ENCODE data around the gene ERN1. TPM values are rescaled to one million over a fixed set of nuclear protein-coding genes. Genes with fewer than 3 reads are reported as not detected.

ERN1 gene
- total and polyA plus RNA-seq, 2 of the 8 experiments (the other 6 are each of a cell fraction or from before 2014, with no cell fraction given): 1.8 to 3.9 TPM

DNA sequence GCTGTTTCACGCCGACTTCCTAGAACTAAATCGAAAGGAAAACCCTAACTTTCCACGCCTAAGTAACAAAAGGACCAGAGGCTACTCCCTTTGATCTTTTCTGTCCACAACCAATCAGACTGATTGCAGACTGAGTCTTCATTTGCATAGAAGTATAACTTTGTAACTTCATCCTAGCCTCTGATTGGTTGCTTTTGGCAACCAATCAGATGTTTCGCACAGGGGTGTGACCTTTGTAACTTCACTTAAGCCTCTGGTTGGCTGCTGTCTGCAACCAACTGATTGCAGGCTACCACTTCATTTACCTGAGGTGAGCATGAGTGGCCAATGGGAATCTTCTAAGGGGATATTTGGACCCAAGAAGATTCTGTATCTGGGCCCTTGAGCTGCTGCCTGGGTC is 92.1 kb downstream of the ERN1 start:
- Histone ChIP-seq H4K91ac (replicated peaks; ENCODE audit: insufficient read length, low read length) (no peak overlapping the region), H3K4ac (replicated peaks; ENCODE audit: insufficient read length, low read depth, low read length) (no peak overlapping the region), H3K9ac (replicated peaks in 1 of 4; ENCODE audit: extremely low read depth in 1 of 4, low read depth in 3 of 4, low read length in 3 of 4) (no peak overlapping the region), H4K5ac (ENCODE audit: insufficient read length, low read depth, low read length) (no peak overlapping the region), H3K27me3 (replicated peaks in 1 of 4; ENCODE audit: control insufficient read depth in 3 of 4, extremely low read depth in 1 of 4, insufficient read depth in 3 of 4, low read length in 3 of 4) (no peaks in the 10 kb centered on the region), H4K20me1 (replicated peaks in 1 of 2; ENCODE audit: control insufficient read depth in 1 of 2, insufficient read depth in 2 of 2, low read length in 2 of 2) (no peaks in the 10 kb centered on the region), H3K79me1 (ENCODE audit: low read depth, low read length) (no peaks in the 10 kb centered on the region; the same call in 1 of the 2 replicates), H2AK5ac (ENCODE audit: low read depth, low read length) (no peak overlapping the region), H3K4me2 (ENCODE audit: insufficient read depth in 1 of 2, low read depth in 2 of 2, low read length in 2 of 2) (no peak overlapping the region), H3K4me3 (ENCODE audit: extremely low read depth in 1 of 4, insufficient read depth in 2 of 4, low read depth in 3 of 4, low read length in 4 of 4) (no peak overlapping the region), H2BK120ac (replicated peaks; ENCODE audit: low read depth, low read length) (no peak overlapping the region), H2BK5ac (ENCODE audit: low read depth, low read length) (no peak overlapping the region), H2BK15ac (ENCODE audit: low read length) (no peak overlapping the region), H3K79me2 (ENCODE audit: control insufficient read depth in 1 of 2, insufficient read depth in 2 of 2, low read length in 2 of 2) (no peaks in the 10 kb centered on the region), H4K8ac (ENCODE audit: extremely low read depth, insufficient read depth, low read length) (no peak overlapping the region), H3K27ac (ENCODE audit: low read depth, low read length) (no peak overlapping the region), H3K18ac (ENCODE audit: extremely low read depth, low read length) (no peak overlapping the region), H3K23me2 (ENCODE audit: low read depth, low read length) (no peaks in the 10 kb centered on the region), H3K23ac (ENCODE audit: insufficient read length) (no peak overlapping the region), H2BK20ac (ENCODE audit: low read length) (no peak overlapping the region), H3K14ac (ENCODE audit: insufficient read length) (no peak overlapping the region), H3K4me1 (replicated peaks in 1 of 4; ENCODE audit: control insufficient read depth in 3 of 4, insufficient read depth in 4 of 4, low read length in 3 of 4) (no peaks in the 10 kb centered on the region), H2AFZ (ENCODE audit: low read length) (no peak overlapping the region), H2BK12ac (ENCODE audit: low read depth, low read length) (no peak overlapping the region), H3K56ac (replicated peaks; ENCODE audit: insufficient read length, low read depth, low read length) (no peak overlapping the region), H3K9me3 (ENCODE audit: insufficient read depth in 2 of 2, low read depth in 1 of 2, low read length in 1 of 2) (no peaks in the 10 kb centered on the region), H3K36me3 (ENCODE audit: control insufficient read depth in 2 of 4, insufficient read depth in 4 of 4, low read length in 3 of 4) (no peaks in the 10 kb centered on the region)
- ChIA-PET CTCF (ENCODE audit: partially characterized antibody) (interaction anchor here (1.6 to 6.1 kb wide), 5 partner anchors 9 to 96 kb away, joined by 3 to 33 read pairs (median 20); no protein-coding TSS in a partner anchor), POLR2A (ENCODE audit: partially characterized antibody) (interaction anchor here (0.8 kb wide), 1 partner anchor 108 kb away, joined by 7 read pairs; no protein-coding TSS in a partner anchor)
- FAIRE-seq: no peak
- TF ChIP-seq, protein P1, sequence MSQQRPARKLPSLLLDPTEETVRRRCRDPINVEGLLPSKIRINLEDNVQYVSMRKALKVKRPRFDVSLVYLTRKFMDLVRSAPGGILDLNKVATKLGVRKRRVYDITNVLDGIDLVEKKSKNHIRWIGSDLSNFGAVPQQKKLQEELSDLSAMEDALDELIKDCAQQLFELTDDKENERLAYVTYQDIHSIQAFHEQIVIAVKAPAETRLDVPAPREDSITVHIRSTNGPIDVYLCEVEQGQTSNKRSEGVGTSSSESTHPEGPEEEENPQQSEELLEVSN (IDR thresholded peaks at IDR 0.05): no peak
- TF ChIP-seq NRF1 (IDR thresholded peaks at IDR 0.05; ENCODE audit: low read depth, low read length) (no peak), CHD2 (IDR thresholded peaks at IDR 0.05; ENCODE audit: low read length) (no peak), SP1 (IDR thresholded peaks at IDR 0.05; ENCODE audit: low read depth, low read length) (no peak), SIN3A (conservative IDR thresholded peaks at IDR 0.05 in 1 of 2, IDR thresholded peaks at IDR 0.05 in 1 of 2; ENCODE audit: low read depth in 1 of 2, low read length in 2 of 2) (no peak)
- TF ChIP-seq, protein P2, sequence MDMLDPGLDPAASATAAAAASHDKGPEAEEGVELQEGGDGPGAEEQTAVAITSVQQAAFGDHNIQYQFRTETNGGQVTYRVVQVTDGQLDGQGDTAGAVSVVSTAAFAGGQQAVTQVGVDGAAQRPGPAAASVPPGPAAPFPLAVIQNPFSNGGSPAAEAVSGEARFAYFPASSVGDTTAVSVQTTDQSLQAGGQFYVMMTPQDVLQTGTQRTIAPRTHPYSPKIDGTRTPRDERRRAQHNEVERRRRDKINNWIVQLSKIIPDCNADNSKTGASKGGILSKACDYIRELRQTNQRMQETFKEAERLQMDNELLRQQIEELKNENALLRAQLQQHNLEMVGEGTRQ (IDR thresholded peaks at IDR 0.05; ENCODE audit: low read length): no peak
- TF ChIP-seq, protein P3, sequence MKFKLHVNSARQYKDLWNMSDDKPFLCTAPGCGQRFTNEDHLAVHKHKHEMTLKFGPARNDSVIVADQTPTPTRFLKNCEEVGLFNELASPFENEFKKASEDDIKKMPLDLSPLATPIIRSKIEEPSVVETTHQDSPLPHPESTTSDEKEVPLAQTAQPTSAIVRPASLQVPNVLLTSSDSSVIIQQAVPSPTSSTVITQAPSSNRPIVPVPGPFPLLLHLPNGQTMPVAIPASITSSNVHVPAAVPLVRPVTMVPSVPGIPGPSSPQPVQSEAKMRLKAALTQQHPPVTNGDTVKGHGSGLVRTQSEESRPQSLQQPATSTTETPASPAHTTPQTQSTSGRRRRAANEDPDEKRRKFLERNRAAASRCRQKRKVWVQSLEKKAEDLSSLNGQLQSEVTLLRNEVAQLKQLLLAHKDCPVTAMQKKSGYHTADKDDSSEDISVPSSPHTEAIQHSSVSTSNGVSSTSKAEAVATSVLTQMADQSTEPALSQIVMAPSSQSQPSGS (IDR thresholded peaks at IDR 0.05; ENCODE audit: low read length): no peak
- no peak for DNase-seq (ENCODE audit: low read depth in 1 of 2, low spot score in 2 of 2)
- WGBS, 2 experiments (ENCODE audit: extremely low coverage in 1 of 2, insufficient coverage in 1 of 2, insufficient read length in 1 of 2, insufficient replicate concordance in 2 of 2, low coverage in 1 of 2, low lambda C conversion rate in 2 of 2, missing lambda C conversion rate in 1 of 2): 96% methylated on average over 5 of the region's 5 CpGs; no CpG with 5 or more reads in 1 of the 2 experiments
